ENCODE results near the gene ECE1. TPM values are rescaled to one million over a fixed set of nuclear protein-coding genes. Genes with fewer than 3 reads are reported as not detected.

ECE1 gene
- total RNA-seq, 1 donor from 2014 or later = 90.9 TPM

- Histone ChIP-seq H3K27me3 (ENCODE audit: low read depth) (no peaks in the 10 kb centered on the region), H3K36me3 (peaks cover 54% of the 10 kb centered on the region), H3K27ac (no peak overlapping the region), H3K9me3 (no peaks in the 10 kb centered on the region), H3K4me1 (peaks cover 50% of the 10 kb centered on the region), H3K4me3 (no peak overlapping the region)
- intact Hi-C loops (cut with DNase I) = no loop called here
- ATAC-seq = peak; percentile 74 to 76
- TF ChIP-seq CTCF (IDR thresholded peaks at IDR 0.05) = peak; percentile 85
- DNase-seq = peak; percentile 83
Observed at GRCh38 chr1:21270086-21270689, 20.1 kb downstream of the ECE1 start.

- TF ChIP-seq CTCF (IDR thresholded peaks at IDR 0.05) = no peak
- peaks cover 54% of the 10 kb centered on the region for H3K36me3 ChIP-seq
- H3K27me3 ChIP-seq (ENCODE audit: low read depth) = no peaks in the 10 kb centered on the region
- no peak overlapping the region for H3K27ac ChIP-seq
- ATAC-seq (no peak), DNase-seq (no peak)
- no peak overlapping the region for H3K4me3 ChIP-seq
- H3K9me3 ChIP-seq = no peaks in the 10 kb centered on the region
- H3K4me1 ChIP-seq = peaks cover 45% of the 10 kb centered on the region
- intact Hi-C loops (cut with DNase I) = no loop called here
Observed at GRCh38 chr1:21269461-21270085, 20.7 kb downstream of the ECE1 start.

- DNase-seq (no peak), ATAC-seq (peak; percentile 63 to 67)
- Histone ChIP-seq H3K4me3 (no peak overlapping the region), H3K9me3 (no peaks in the 10 kb centered on the region), H3K36me3 (peaks cover 59% of the 10 kb centered on the region), H3K27me3 (ENCODE audit: low read depth) (no peaks in the 10 kb centered on the region), H3K27ac (peak overlapping the region; percentile 21), H3K4me1 (peaks cover 50% of the 10 kb centered on the region)
- intact Hi-C loops (cut with DNase I) = no loop called here
- no peak for TF ChIP-seq CTCF (IDR thresholded peaks at IDR 0.05)
Observed at GRCh38 chr1:21268281-21269239, 21.7 kb downstream of the ECE1 start.

GRCh38 chr1:21267191-21268077 is 22.8 kb downstream of the ECE1 start:
- DNase-seq (no peak), ATAC-seq (no peak)
- peaks cover 55% of the 10 kb centered on the region for H3K36me3 ChIP-seq
- H3K4me3 ChIP-seq = no peak overlapping the region
- H3K27me3 ChIP-seq (ENCODE audit: low read depth) = no peaks in the 10 kb centered on the region
- no peak overlapping the region for H3K27ac ChIP-seq
- no peak for TF ChIP-seq CTCF (IDR thresholded peaks at IDR 0.05)
- H3K9me3 ChIP-seq = no peaks in the 10 kb centered on the region
- intact Hi-C loops (cut with DNase I) = no loop called here
- H3K4me1 ChIP-seq = peaks cover 61% of the 10 kb centered on the region
